ENCODE measurements around the gene SLC6A19. TPM values are rescaled to one million over a fixed set of nuclear protein-coding genes. Genes with fewer than 3 reads are reported as not detected.
A peak's percentile ranks its signal among the peaks of the same experiment; 100 is the strongest.

The SLC6A19 gene
- total and polyA plus RNA-seq, 9 of the 15 experiments (the other 6 are each of a cell fraction or from before 2014, with no cell fraction given) = 0.03 to 1.6 (median 0.59) TPM

DNA sequence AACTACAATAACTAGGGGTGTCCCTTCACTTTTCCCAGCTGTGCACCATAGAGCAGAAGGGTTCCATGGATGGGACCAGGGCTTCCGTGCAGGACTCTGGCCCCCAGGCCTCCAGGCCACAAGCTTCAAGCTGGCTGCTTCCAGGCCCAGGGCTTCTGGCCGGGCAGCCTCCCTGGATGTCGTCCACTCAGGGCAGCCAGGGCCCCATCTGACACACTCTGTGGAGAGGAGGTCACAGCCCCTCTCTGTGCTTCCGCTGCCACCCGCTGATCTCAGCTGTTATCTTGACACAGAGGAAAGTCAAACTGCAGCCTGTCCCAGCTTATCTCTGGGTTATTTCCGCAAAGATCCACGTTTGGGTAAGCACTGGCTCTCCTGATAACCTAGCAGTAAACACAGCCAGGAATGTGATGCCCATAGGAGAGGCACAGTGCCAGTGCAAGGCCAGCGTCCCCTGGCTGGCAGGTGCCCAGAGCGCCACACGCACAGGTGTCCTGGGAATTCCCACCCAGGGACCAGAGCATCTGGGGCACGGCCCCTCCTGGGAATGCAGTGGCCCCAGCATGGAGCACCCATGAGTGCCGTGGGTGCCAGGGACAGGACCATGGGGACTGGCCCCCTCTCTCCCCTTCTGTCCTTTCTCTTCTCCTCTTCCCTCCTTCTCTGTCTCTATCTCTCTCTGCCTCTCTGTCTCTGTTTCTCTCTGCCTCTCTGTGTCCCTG, 15.6 kb upstream of the SLC6A19 start (continued):
- TF ChIP-seq, protein P1, sequence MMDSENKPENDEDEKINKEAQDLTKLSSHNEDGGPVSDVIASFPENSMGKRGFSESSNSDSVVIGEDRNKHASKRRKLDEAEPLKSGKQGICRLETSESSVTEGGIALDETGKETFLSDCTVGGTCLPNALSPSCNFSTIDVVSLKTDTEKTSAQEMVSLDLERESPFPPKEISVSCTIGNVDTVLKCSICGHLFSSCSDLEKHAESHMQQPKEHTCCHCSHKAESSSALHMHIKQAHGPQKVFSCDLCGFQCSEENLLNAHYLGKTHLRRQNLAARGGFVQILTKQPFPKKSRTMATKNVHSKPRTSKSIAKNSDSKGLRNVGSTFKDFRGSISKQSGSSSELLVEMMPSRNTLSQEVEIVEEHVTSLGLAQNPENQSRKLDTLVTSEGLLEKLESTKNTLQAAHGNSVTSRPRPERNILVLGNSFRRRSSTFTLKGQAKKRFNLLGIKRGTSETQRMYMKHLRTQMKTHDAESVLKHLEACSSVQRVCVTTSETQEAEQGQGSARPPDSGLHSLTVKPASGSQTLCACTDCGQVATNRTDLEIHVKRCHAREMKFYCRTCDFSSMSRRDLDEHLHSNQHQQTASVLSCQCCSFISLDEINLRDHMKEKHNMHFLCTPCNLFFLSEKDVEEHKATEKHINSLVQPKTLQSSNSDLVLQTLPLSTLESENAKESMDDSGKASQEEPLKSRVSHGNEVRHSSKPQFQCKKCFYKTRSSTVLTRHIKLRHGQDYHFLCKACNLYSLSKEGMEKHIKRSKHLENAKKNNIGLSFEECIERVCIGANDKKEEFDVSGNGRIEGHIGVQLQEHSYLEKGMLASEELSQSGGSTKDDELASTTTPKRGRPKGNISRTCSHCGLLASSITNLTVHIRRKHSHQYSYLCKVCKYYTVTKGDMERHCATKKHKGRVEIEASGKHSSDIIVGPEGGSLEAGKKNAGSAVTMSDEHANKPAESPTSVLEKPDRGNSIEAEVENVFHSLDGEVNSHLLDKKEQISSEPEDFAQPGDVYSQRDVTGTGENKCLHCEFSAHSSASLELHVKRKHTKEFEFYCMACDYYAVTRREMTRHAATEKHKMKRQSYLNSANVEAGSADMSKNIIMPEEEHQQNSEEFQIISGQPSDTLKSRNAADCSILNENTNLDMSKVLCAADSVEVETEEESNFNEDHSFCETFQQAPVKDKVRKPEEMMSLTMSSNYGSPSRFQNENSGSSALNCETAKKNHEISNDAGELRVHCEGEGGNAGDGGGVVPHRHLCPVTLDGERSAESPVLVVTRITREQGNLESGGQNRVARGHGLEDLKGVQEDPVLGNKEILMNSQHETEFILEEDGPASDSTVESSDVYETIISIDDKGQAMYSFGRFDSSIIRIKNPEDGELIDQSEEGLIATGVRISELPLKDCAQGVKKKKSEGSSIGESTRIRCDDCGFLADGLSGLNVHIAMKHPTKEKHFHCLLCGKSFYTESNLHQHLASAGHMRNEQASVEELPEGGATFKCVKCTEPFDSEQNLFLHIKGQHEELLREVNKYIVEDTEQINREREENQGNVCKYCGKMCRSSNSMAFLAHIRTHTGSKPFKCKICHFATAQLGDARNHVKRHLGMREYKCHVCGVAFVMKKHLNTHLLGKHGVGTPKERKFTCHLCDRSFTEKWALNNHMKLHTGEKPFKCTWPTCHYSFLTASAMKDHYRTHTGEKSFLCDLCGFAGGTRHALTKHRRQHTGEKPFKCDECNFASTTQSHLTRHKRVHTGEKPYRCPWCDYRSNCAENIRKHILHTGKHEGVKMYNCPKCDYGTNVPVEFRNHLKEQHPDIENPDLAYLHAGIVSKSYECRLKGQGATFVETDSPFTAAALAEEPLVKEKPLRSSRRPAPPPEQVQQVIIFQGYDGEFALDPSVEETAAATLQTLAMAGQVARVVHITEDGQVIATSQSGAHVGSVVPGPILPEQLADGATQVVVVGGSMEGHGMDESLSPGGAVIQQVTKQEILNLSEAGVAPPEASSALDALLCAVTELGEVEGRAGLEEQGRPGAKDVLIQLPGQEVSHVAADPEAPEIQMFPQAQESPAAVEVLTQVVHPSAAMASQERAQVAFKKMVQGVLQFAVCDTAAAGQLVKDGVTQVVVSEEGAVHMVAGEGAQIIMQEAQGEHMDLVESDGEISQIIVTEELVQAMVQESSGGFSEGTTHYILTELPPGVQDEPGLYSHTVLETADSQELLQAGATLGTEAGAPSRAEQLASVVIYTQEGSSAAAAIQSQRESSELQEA (IDR thresholded peaks at IDR 0.05; ENCODE audit: low read depth) = no peak
- TF ChIP-seq ZNF23 (CRISPR knock-in tag; IDR thresholded peaks at IDR 0.05) (no peak), TAF7 (tag; IDR thresholded peaks at IDR 0.05) (no peak), NRF1 (conservative IDR thresholded peaks at IDR 0.05 in 1 of 2, IDR thresholded peaks at IDR 0.05 in 1 of 2) (0 out of 4 replicates have a peak, but pooled peaks have one; percentile 27 to 29), FOXM1 (IDR thresholded peaks at IDR 0.05; ENCODE audit: low read depth) (peak; percentile 91), FOXM1 (CRISPR knock-in tag; IDR thresholded peaks at IDR 0.05; ENCODE audit: low read depth) (no peak), TEAD4 (IDR thresholded peaks at IDR 0.05; ENCODE audit: low read length) (peak; percentile 98), TEAD4 (CRISPR knock-in tag; IDR thresholded peaks at IDR 0.05; ENCODE audit: borderline replicate concordance) (no peak), ZNF217 (CRISPR knock-in tag; IDR thresholded peaks at IDR 0.05) (no peak), NFIX (CRISPR knock-in tag; IDR thresholded peaks at IDR 0.05; ENCODE audit: low read depth) (no peak), CCAR2 (IDR thresholded peaks at IDR 0.05; ENCODE audit: low read depth, low read length) (no peak), EGR1 (conservative IDR thresholded peaks at IDR 0.05) (no peak; the same call in 1 of the 2 replicates)
- TF ChIP-seq, protein P2, sequence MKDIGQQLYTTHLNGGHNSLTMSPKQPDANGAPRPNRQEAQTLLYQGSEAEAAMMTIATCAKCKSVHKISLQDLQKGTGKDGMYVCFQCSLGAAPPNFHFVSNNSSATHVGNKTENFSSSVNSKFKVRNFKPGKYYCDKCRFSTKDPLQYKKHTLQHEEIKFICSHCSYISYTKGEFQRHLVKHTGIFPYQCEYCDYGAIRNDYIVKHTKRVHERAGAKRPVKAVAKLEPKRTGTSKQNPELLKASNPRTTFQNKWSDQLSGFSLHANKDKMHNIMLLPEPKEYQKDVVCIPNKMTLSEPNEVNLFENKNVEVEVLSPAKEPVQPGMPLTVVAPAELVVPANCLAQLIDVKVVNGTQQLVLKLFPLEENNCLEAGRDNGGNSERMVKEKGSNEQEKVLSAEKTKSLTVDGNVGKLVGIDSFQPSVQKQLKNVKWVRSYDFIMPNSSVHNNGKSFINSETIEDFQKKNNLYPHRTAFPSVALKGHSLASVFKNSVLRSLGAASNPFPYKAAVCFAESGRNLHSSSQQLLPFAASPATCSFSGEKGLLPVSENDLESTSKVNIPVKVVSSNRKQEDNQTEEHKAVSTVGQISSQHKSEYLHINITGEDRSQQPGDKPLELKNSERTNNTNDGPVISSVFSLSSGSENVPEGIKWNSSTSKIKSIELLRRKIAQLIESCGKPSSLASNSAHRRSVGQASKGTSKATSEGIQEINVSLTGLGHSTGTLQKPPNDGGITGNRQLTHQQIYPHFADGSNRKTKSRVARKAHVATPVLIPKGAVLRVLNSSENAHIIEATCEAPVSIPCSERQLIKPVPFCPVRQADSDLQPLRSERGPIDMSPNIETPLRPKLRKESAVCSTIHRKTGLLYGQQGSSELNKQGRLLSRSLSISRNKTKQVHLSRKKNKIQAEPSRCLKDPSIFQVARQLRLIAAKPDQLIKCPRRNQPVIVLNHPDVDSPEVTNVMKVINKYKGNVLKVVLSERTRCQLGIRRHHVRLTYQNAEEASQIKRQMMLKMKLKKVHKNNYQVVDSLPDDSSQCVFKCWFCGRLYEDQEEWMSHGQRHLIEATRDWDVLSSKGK (CRISPR knock-in tag; IDR thresholded peaks at IDR 0.05) = no peak
- TF ChIP-seq, protein P3, sequence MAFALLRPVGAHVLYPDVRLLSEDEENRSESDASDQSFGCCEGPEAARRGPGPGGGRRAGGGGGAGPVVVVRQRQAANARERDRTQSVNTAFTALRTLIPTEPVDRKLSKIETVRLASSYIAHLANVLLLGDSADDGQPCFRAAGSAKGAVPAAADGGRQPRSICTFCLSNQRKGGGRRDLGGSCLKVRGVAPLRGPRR (CRISPR knock-in tag; IDR thresholded peaks at IDR 0.05) = no peak
- TF ChIP-seq, protein P4, sequence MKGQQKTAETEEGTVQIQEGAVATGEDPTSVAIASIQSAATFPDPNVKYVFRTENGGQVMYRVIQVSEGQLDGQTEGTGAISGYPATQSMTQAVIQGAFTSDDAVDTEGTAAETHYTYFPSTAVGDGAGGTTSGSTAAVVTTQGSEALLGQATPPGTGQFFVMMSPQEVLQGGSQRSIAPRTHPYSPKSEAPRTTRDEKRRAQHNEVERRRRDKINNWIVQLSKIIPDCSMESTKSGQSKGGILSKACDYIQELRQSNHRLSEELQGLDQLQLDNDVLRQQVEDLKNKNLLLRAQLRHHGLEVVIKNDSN (CRISPR knock-in tag; IDR thresholded peaks at IDR 0.05) = peak; percentile 16; the same call in 1 of the 2 replicates

Data from K562 (cell line).